ENCODE data around the gene KLKB1. TPM values are rescaled to one million over a fixed set of nuclear protein-coding genes. Genes with fewer than 3 reads are reported as not detected.

Gene KLKB1
- total RNA-seq, 3 donors from 2014 or later (not counting 1 experiment from before 2014, with no cell fraction given) = 0.95 to 3.1 (median 1.6) TPM

- H3K9me3 Mint-ChIP-seq = no peaks in the 10 kb centered on the region
- H3K27me3 Mint-ChIP-seq (ENCODE audit: low read depth in 2 of 2) = peaks cover 3 to 16% of the 10 kb centered on the region in 2 donors
- H3K27ac Mint-ChIP-seq = no peak overlapping the region
- intact Hi-C loops (cut with micrococcal nuclease) = no loop called here
- 68% methylated on average over 1 of the region's 1 CpG for WGBS (ENCODE audit: insufficient coverage)
- H3K4me1 Mint-ChIP-seq = no peaks in the 10 kb centered on the region
- no peak for ATAC-seq
- no peaks in the 10 kb centered on the region for H3K36me3 ChIP-seq (ENCODE audit: control insufficient read depth, insufficient read depth, low read length)
- H3K36me3 Mint-ChIP-seq = peaks cover 15% of the 10 kb centered on the region
- H3K27ac ChIP-seq (ENCODE audit: low read length) = no peak overlapping the region
- DNase-seq = no peak
- no peaks in the 10 kb centered on the region for H3K4me1 ChIP-seq (ENCODE audit: control insufficient read depth, insufficient read depth, low read length)
- no peak overlapping the region for H3K4me3 ChIP-seq (ENCODE audit: low read length)
- no peaks in the 10 kb centered on the region for H3K9me3 ChIP-seq (ENCODE audit: control insufficient read depth, insufficient read depth, low read length)
- H3K27me3 ChIP-seq (ENCODE audit: control insufficient read depth, insufficient read depth, low read length) = no peaks in the 10 kb centered on the region
- no peak overlapping the region for H3K4me3 Mint-ChIP-seq
- TF ChIP-seq, protein P1, sequence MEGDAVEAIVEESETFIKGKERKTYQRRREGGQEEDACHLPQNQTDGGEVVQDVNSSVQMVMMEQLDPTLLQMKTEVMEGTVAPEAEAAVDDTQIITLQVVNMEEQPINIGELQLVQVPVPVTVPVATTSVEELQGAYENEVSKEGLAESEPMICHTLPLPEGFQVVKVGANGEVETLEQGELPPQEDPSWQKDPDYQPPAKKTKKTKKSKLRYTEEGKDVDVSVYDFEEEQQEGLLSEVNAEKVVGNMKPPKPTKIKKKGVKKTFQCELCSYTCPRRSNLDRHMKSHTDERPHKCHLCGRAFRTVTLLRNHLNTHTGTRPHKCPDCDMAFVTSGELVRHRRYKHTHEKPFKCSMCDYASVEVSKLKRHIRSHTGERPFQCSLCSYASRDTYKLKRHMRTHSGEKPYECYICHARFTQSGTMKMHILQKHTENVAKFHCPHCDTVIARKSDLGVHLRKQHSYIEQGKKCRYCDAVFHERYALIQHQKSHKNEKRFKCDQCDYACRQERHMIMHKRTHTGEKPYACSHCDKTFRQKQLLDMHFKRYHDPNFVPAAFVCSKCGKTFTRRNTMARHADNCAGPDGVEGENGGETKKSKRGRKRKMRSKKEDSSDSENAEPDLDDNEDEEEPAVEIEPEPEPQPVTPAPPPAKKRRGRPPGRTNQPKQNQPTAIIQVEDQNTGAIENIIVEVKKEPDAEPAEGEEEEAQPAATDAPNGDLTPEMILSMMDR (IDR thresholded peaks at IDR 0.05) = no peak
Observed at GRCh38 chr4:186217733-186218293, 9.5 kb upstream of the KLKB1 start.

- no peak for ATAC-seq
- H3K4me1 Mint-ChIP-seq = no peaks in the 10 kb centered on the region
- H3K27me3 Mint-ChIP-seq (ENCODE audit: low read depth in 2 of 2) = peaks cover 3 to 16% of the 10 kb centered on the region in 2 donors
Observed at GRCh38 chr4:186221624-186222023, 5.7 kb upstream of the KLKB1 start.

GRCh38 chr4:186225848-186226247, 1.5 kb upstream of the KLKB1 start:
- TF ChIP-seq, protein P1 (IDR thresholded peaks at IDR 0.05) = no peak
- Histone ChIP-seq H3K9me3 (ENCODE audit: control insufficient read depth, insufficient read depth, low read length) (peaks cover 18% of the 10 kb centered on the region), H3K27ac (ENCODE audit: low read length) (no peak overlapping the region), H3K36me3 (ENCODE audit: control insufficient read depth, insufficient read depth, low read length) (no peaks in the 10 kb centered on the region), H3K4me3 (ENCODE audit: low read length) (no peak overlapping the region), H3K27me3 (ENCODE audit: control insufficient read depth, insufficient read depth, low read length) (no peaks in the 10 kb centered on the region), H3K4me1 (ENCODE audit: control insufficient read depth, insufficient read depth, low read length) (no peaks in the 10 kb centered on the region)
- H3K4me1 Mint-ChIP-seq = no peaks in the 10 kb centered on the region
- ATAC-seq (no peak), DNase-seq (no peak)
- H3K27me3 Mint-ChIP-seq (ENCODE audit: low read depth in 2 of 2) = peaks cover 3 to 16% of the 10 kb centered on the region in 2 donors
- H3K27ac Mint-ChIP-seq = no peak overlapping the region
- intact Hi-C loops (cut with micrococcal nuclease) = no loop called here
- peaks cover 33% of the 10 kb centered on the region for H3K36me3 Mint-ChIP-seq
- peaks cover 8 to 10% of the 10 kb centered on the region in 2 donors for H3K9me3 Mint-ChIP-seq
- H3K4me3 Mint-ChIP-seq = no peak overlapping the region

More at GRCh38 chr4:186221624-186222023, 5.7 kb upstream of the KLKB1 start:
- H3K4me1 ChIP-seq (ENCODE audit: control insufficient read depth, insufficient read depth, low read length) = no peaks in the 10 kb centered on the region
- intact Hi-C loops (cut with micrococcal nuclease) = no loop called here
- H3K9me3 ChIP-seq (ENCODE audit: control insufficient read depth, insufficient read depth, low read length) = peaks cover 14% of the 10 kb centered on the region
- no peak overlapping the region for H3K4me3 ChIP-seq (ENCODE audit: low read length)
- peaks cover 8 to 10% of the 10 kb centered on the region in 2 donors for H3K9me3 Mint-ChIP-seq
- no peaks in the 10 kb centered on the region for H3K36me3 ChIP-seq (ENCODE audit: control insufficient read depth, insufficient read depth, low read length)
- TF ChIP-seq, protein P1 (IDR thresholded peaks at IDR 0.05) = no peak
- H3K27ac ChIP-seq (ENCODE audit: low read length) = no peak overlapping the region
- H3K27me3 ChIP-seq (ENCODE audit: control insufficient read depth, insufficient read depth, low read length) = no peaks in the 10 kb centered on the region
- 94% methylated on average over 1 of the region's 1 CpG for WGBS (ENCODE audit: insufficient coverage)
- no peak overlapping the region for H3K27ac Mint-ChIP-seq
- DNase-seq = no peak
- H3K36me3 Mint-ChIP-seq = peaks cover 33% of the 10 kb centered on the region
- no peak overlapping the region for H3K4me3 Mint-ChIP-seq

All from natural killer cell (primary cell).